ENCODE results near the gene FOXK1.

FOXK1 gene

GRCh38 chr7:4745971-4746919 lies 64.2 kb downstream of the FOXK1 start:
- no peak for DNase-seq

GRCh38 chr7:4747013-4747412 lies 64.9 kb downstream of the FOXK1 start:
- no peak for DNase-seq

- DNase-seq: no peak
Observed at GRCh38 chr7:4747746-4748145, 65.7 kb downstream of the FOXK1 start.

GRCh38 chr7:4748231-4748681 lies 66.2 kb downstream of the FOXK1 start:
- no peak for DNase-seq

- no peak for DNase-seq
Observed at GRCh38 chr7:4749363-4749762, 67.3 kb downstream of the FOXK1 start.

- no peak for DNase-seq
Observed at GRCh38 chr7:4749798-4750197, 67.7 kb downstream of the FOXK1 start.

GRCh38 chr7:4751398-4751947 lies 69.4 kb downstream of the FOXK1 start:
- DNase-seq: no peak

- peak; percentile 38 to 45 for DNase-seq
Observed at GRCh38 chr7:4753598-4754432, 71.7 kb downstream of the FOXK1 start.

GRCh38 chr7:4754433-4755010 lies 72.4 kb downstream of the FOXK1 start:
- DNase-seq: no peak

GRCh38 chr7:4755045-4755444 lies 73.0 kb downstream of the FOXK1 start:
- DNase-seq: no peak

- no peak for DNase-seq
Observed at GRCh38 chr7:4758111-4758510, 76.0 kb downstream of the FOXK1 start.

- no peak for DNase-seq
Observed at GRCh38 chr7:4758791-4759190, 76.7 kb downstream of the FOXK1 start.

GRCh38 chr7:4759211-4759610 lies 77.1 kb downstream of the FOXK1 start:
- DNase-seq: no peak

GRCh38 chr7:4760952-4761351 lies 78.9 kb downstream of the FOXK1 start:
- no peak for DNase-seq

GRCh38 chr7:4762121-4763055 lies 80.3 kb downstream of the FOXK1 start:
- no peak for DNase-seq

- no peak for DNase-seq
Observed at GRCh38 chr7:4763091-4763793, 81.1 kb downstream of the FOXK1 start.

- no peak for DNase-seq
Observed at GRCh38 chr7:4763794-4764185, 81.7 kb downstream of the FOXK1 start.

- DNase-seq: no peak
Observed at GRCh38 chr7:4764402-4765007, 82.4 kb downstream of the FOXK1 start.

GRCh38 chr7:4765776-4766490 lies 83.8 kb downstream of the FOXK1 start:
- no peak for DNase-seq
